Measurements from ENCODE around the gene REG4.

REG4 gene

DNA sequence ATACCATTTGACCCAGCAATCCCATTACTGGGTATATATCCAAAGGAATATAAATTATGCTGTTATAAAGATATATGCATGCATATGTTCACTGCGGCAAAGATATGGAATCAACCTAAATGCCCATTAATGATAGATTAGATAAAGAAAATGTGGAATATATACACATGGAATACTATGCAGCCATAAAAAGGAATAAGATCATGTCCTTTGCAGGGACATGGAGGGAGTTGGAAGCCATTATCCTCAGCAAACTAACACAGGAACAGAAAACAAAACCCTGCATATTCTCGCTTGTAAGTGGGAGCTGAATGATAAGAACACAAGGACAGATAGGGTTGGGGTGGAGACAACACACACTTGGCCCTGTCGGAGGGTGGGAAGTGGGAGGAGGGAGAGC lies 19.8 kb upstream of the REG4 start:
- TF ChIP-seq, protein P1, sequence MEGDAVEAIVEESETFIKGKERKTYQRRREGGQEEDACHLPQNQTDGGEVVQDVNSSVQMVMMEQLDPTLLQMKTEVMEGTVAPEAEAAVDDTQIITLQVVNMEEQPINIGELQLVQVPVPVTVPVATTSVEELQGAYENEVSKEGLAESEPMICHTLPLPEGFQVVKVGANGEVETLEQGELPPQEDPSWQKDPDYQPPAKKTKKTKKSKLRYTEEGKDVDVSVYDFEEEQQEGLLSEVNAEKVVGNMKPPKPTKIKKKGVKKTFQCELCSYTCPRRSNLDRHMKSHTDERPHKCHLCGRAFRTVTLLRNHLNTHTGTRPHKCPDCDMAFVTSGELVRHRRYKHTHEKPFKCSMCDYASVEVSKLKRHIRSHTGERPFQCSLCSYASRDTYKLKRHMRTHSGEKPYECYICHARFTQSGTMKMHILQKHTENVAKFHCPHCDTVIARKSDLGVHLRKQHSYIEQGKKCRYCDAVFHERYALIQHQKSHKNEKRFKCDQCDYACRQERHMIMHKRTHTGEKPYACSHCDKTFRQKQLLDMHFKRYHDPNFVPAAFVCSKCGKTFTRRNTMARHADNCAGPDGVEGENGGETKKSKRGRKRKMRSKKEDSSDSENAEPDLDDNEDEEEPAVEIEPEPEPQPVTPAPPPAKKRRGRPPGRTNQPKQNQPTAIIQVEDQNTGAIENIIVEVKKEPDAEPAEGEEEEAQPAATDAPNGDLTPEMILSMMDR (IDR thresholded peaks at IDR 0.05) = no peak

DNA sequence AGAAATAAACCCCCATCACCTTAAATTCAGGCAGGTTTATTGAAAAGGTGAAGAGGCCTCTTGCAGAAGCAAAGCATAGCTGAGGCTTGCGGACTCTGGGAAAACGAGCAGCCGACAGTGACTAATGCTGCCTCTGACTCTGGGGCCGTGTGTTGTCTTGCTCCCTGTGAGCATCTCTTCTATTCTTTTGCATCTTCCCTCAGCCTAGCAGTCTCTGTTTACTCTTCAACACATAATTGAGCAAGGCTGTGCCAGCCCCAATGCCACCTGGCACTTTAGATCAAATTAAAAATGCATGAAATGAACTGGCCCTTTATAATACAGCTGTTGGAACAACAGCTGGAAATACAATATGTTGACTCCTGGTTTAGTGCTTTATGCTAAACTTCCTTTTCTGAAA lies 18.4 kb upstream of the REG4 start:
- TF ChIP-seq, protein P1 (IDR thresholded peaks at IDR 0.05) = no peak

DNA sequence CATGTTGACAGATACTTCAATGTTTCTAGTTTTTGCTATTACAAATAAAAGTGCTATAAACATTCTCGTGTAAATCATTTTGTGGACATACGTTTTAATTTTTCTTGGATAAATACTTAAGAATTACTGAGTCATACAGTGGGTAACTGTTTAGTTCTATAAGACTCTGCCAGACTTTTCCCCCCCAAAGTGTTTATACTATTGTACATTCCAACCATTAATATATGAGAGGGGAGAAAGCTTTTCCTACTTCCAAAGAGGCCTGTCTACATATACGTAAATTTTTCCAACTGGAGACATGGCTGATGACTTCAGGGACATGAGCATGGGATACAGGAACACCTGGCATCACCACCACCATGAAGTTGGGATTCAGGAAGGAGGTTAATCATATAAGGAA lies 17.0 kb upstream of the REG4 start:
- TF ChIP-seq, protein P1 (IDR thresholded peaks at IDR 0.05) = no peak

DNA sequence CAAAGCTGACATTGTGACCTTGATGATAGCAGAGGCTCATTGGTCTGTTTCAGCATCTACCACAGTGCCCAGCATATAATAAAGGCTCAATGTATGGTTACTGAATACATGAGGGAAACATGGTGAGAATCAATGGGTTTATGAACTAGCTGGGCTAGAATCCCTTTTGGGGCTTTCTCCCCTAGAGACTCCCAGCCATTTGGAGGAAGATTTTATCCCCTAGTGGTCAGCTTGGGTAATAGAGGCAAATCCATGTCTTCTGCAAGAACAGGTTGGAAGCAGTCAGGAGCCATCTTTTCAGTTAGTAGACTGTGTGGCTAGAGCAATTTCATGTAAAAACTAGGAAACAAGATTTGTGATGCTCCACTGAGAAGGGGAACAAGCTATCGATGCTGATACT lies 15.8 kb upstream of the REG4 start:
- TF ChIP-seq, protein P1 (IDR thresholded peaks at IDR 0.05) = peak; percentile 35; the same call in 1 of the 2 replicates

DNA sequence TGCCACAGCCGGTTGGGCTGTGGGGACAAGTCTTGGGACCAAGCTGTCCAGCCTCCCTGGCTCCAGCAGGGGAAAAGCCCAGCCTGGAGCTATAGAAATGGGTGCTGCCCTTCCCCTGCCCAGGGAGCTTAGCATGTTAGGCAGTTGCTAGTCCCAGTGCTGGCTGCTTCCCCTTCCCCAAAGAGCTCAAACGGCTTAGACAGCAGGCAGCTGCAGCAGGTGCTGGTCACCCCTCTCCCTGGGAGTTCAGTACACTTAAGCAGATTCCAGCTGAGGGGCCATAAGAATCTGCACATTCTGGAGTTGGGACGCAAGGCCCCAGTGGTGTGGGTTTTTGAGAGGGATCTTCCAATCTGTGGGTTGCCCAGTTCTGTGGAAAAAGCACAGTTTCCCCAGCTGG lies 11.1 kb upstream of the REG4 start:
- TF ChIP-seq, protein P1 (IDR thresholded peaks at IDR 0.05) = no peak

DNA sequence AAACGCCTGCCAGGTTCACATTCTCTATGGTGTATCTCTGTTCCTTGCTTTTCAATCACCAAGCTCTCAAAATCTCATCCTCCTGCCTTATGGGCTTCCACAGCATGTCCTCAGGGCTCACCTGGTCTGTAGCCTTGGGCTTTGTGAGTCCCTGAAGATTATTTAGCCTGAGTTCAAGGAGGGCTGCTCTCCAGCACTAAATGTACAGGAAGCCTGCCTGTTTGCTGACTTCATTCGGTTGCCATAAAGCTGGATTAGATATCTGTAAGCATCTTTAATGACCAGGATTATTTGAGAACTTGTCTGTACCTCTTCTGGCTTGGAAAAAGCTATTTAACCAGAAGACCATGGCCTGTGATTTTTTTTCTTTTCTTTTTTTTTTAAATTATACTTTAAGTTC lies 6.9 kb upstream of the REG4 start:
- TF ChIP-seq, protein P1 (IDR thresholded peaks at IDR 0.05) = no peak

DNA sequence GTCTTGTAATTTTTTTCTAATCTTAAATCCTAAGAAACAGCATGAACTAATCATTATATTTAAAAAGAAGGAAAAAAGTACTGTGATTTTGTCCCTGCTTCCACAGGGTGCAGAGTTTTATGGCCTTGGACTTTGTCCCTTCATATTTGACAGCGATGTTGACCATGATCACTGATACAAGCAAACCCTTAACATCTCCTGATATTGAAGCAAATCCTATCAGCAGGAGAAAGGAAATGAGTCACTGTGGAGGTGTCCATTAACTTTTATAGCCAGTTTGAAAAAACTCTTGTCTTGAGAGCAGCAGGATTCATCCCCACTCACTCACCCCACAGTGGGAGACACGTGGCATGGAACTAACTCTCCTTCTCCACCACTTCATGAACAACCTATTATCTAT lies 5.1 kb upstream of the REG4 start:
- TF ChIP-seq, protein P1 (IDR thresholded peaks at IDR 0.05) = no peak

DNA sequence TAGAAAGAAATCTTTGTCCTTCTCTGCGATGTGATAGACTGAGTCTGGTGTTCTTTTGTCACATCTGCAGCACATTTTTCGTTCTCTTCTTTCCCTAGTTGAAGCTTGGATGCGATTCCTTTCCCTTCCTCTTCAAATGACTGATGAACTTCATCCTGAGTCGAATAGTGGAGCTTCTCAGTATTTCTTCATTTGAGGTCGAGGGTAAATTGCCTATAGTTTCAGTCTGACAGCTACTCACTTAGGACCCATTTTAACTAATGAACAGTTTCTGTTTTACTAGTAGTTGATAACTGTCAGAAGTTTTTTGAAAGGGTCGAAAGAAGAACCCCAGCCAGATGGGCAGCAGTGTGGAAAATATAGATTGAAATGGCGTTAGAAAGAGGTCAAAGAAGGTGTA lies 4.7 kb upstream of the REG4 start:
- TF ChIP-seq, protein P1 (IDR thresholded peaks at IDR 0.05) = no peak

All from LNCAP (cell line).